ENCODE measurements around the gene NANP. TPM values are rescaled to one million over a fixed set of nuclear protein-coding genes. Genes with fewer than 3 reads are reported as not detected.

Gene NANP
- polyA plus RNA-seq, 1 of the 3 experiments (the other 2 are of a cell fraction), result 1.9 TPM

GRCh38 chr20:25668446-25668845 is 44.6 kb upstream of the NANP start:
- Histone ChIP-seq H3K4me2 (no peak overlapping the region), H3K9ac (no peak overlapping the region), H3K4me1 (ENCODE audit: control insufficient read depth in 1 of 2, insufficient read depth in 2 of 2, low read depth in 1 of 2, low read length in 1 of 2) (peaks cover 0 to 5% of the 10 kb centered on the region in 2 experiments; a peak in 1 of 4 replicates), H3K9me2 (no peaks in the 10 kb centered on the region), H3K79me2 (ENCODE audit: insufficient read depth) (no peaks in the 10 kb centered on the region), H3K27me3 (ENCODE audit: insufficient read depth) (no peaks in the 10 kb centered on the region), H2AFZ (ENCODE audit: low read depth) (no peak overlapping the region), H3K9me3 (no peaks in the 10 kb centered on the region), H3K27ac (ENCODE audit: low read depth in 2 of 2, low read length in 1 of 2) (no peak overlapping the region), H3K4me3 (ENCODE audit: low read depth in 2 of 2, low read length in 1 of 2) (no peak overlapping the region), H3K36me3 (replicated peaks in 1 of 2; ENCODE audit: control insufficient read depth in 1 of 2, insufficient read depth in 2 of 2, low read length in 1 of 2) (peaks cover 4 to 9% of the 10 kb centered on the region in 2 experiments), H4K20me1 (ENCODE audit: insufficient read depth) (no peaks in the 10 kb centered on the region), H3F3A (replicated peaks; ENCODE audit: insufficient read depth) (no peaks in the 10 kb centered on the region)
- 86% methylated on average over 4 of the region's 4 CpGs for WGBS (ENCODE audit: low lambda C conversion rate)
- DNase-seq, result no peak
- POLR2A ChIA-PET, result no interaction called here
- TF ChIP-seq GATA2 (CRISPR knock-in tag; IDR thresholded peaks at IDR 0.05) (no peak), GABPA (IDR thresholded peaks at IDR 0.05; ENCODE audit: low read depth) (no peak), TCF12 (IDR thresholded peaks at IDR 0.05) (no peak), EP300 (IDR thresholded peaks at IDR 0.05; ENCODE audit: borderline replicate concordance in 1 of 2, low read depth in 1 of 2, low read length in 1 of 2) (no peak), RCOR1 (IDR thresholded peaks at IDR 0.05; ENCODE audit: low read length) (no peak), NFIC (IDR thresholded peaks at IDR 0.05; ENCODE audit: borderline replicate concordance) (no peak), TEAD4 (IDR thresholded peaks at IDR 0.05; ENCODE audit: borderline replicate concordance, insufficient read depth) (no peak), USF1 (IDR thresholded peaks at IDR 0.05; ENCODE audit: borderline replicate concordance, low read depth) (no peak), USF2 (IDR thresholded peaks at IDR 0.05; ENCODE audit: borderline replicate concordance, low read depth, low read length) (no peak), RXRA (IDR thresholded peaks at IDR 0.05; ENCODE audit: borderline replicate concordance, low read depth) (no peak)
- CTCF ChIA-PET, result interaction anchor here (1.3 kb wide), 1 partner anchor 19 kb away, joined by 4 read pairs; no protein-coding TSS in a partner anchor

GRCh38 chr20:25659999-25660398 is 36.2 kb upstream of the NANP start:
- Histone ChIP-seq H3K9me3 (no peaks in the 10 kb centered on the region), H3K36me3 (replicated peaks in 1 of 2; ENCODE audit: control insufficient read depth in 1 of 2, insufficient read depth in 2 of 2, low read length in 1 of 2) (no peaks in the 10 kb centered on the region), H3K27ac (ENCODE audit: low read depth in 2 of 2, low read length in 1 of 2) (no peak overlapping the region), H3K4me1 (ENCODE audit: control insufficient read depth in 1 of 2, insufficient read depth in 2 of 2, low read depth in 1 of 2, low read length in 1 of 2) (no peaks in the 10 kb centered on the region), H3K27me3 (ENCODE audit: insufficient read depth) (no peaks in the 10 kb centered on the region), H3K4me3 (ENCODE audit: low read depth in 2 of 2, low read length in 1 of 2) (no peak overlapping the region), H4K20me1 (ENCODE audit: insufficient read depth) (no peaks in the 10 kb centered on the region), H3K9ac (no peak overlapping the region), H3K79me2 (ENCODE audit: insufficient read depth) (no peaks in the 10 kb centered on the region), H3K9me2 (no peaks in the 10 kb centered on the region), H3K4me2 (no peak overlapping the region), H2AFZ (ENCODE audit: low read depth) (no peak overlapping the region), H3F3A (replicated peaks; ENCODE audit: insufficient read depth) (no peaks in the 10 kb centered on the region)
- CTCF ChIA-PET, result no interaction called here
- no peak for DNase-seq
- POLR2A ChIA-PET, result no interaction called here
- TF ChIP-seq SIN3A (IDR thresholded peaks at IDR 0.05; ENCODE audit: borderline replicate concordance, low read depth, low read length) (no peak), FOXJ3 (CRISPR knock-in tag; IDR thresholded peaks at IDR 0.05) (no peak), TCF12 (IDR thresholded peaks at IDR 0.05) (no peak), RXRA (IDR thresholded peaks at IDR 0.05; ENCODE audit: borderline replicate concordance, low read depth) (no peak), JUND (IDR thresholded peaks at IDR 0.05) (no peak), YY1 (IDR thresholded peaks at IDR 0.05; ENCODE audit: low read depth) (no peak), IRF3 (IDR thresholded peaks at IDR 0.05; ENCODE audit: low read depth, low read length) (no peak), RFX5 (IDR thresholded peaks at IDR 0.05; ENCODE audit: low read length) (no peak), RAD21 (IDR thresholded peaks at IDR 0.05; ENCODE audit: low read length) (no peak)

Data from SK-N-SH (cell line).